Left colon (tissue), 2 donors: ENCODE results near the gene SLC9A9. TPM values are rescaled to one million over a fixed set of nuclear protein-coding genes. Genes with fewer than 3 reads are reported as not detected.

Experiments used
- ATAC-seq: fragments of 200-7000 bp; cut with Tn5 transposase; one replicate; pipeline ENCODE4 v1.9.1; 2020; ENCODE audit warnings: mild to moderate bottlenecking, moderate library complexity
- DNase-seq, 2 donors: peaks; one replicate each; pipeline ENCODE4 v3.0.0-alpha.2; 2020
- intact Hi-C, 2 donors: fragments of 100-400 bp; cut with DNase I in 1 of 2; cut with micrococcal nuclease in 1 of 2; formaldehyde crosslinking; loops; one replicate each; pipeline versions ENCODE4 v1.11.2 to v1.14.0; 2022; cut with DNase I, micrococcal nuclease
- total RNA-seq, 2 donors: library from RNA; stranded (reverse); fragmentation: NEBNext Ultra II Directional; extraction: Animal tissue kit (Norgen Biotek cat#: 25700); gene quantifications; one replicate each; pipeline ENCODE4 v1.2.1, GENCODE V29; 2021
- donor health status: DM: no; HTN: no; CAD: no.
- donor health status: DM: yes; HTN: yes; CAD: no.

SLC9A9 gene
- total RNA-seq, 2 donors from 2014 or later: 2.7 to 7.4 TPM

GRCh38 chr3:143597774-143598652 is 250.3 kb downstream of the SLC9A9 start:
- peak; percentile 36 for ATAC-seq
- intact Hi-C loops: no loop called here

DNA sequence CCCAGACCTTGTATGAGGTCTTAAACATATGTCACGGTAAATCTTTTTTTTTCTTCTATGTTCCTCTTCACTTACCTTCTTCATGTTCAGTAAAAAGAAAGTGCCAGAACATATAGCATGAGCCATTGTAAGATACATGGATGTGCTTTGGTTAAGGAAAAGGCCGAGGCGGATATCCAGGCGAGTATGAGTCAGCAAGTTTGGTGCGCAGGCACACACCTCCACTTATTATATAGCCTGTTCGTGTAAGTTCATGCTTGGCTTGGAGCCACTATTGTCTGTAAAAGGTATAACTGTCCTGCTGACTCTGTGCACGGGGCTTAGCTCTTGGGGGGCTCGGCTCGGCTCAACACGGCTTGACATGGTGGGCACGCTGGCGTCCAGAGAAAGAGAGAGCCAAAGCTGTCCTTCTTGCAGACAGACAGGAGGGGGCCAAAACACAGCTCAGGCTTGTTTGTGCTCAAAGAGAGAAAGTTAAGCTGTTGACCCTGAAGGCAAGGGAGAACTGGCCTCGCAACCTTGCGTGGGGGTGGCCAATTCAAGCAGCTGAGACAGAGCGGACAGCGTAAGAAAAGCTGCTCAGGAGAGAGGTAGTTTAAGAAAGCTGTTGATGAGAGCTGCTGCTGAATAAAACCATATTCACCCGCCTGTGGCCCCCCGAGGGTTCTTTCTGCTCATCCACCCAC is 251.2 kb downstream of the SLC9A9 start:
- ATAC-seq (peak; percentile 41), DNase-seq (peak; percentile 15 to 44)
- intact Hi-C loops: no loop called here

More at GRCh38 chr3:143597774-143598652, 250.3 kb downstream of the SLC9A9 start:
- DNase-seq: no peak

- no peak for DNase-seq
- intact Hi-C loops: no loop called here
- peak; percentile 45 for ATAC-seq
Measured at GRCh38 chr3:143595456-143596077, 252.7 kb downstream of the SLC9A9 start.

DNA sequence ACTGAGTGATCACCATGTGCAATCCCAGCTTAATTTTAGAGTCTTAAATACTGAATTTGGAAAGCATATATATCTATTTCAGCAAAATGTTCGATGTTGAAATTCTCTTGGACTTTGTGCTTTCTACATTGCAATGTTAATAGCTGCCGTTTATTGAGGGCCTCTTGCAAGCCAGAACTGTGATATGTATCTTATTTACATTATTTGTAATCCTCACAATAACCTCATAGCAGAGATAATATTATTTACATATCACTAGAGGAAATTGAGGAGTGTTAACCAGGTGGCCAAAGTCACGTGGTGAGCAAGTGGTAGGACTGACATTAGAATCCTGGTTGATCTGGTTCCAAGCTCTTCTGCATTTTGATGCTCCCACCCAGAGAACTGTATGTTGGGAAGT is 254.1 kb downstream of the SLC9A9 start:
- DNase-seq: peak; percentile 40 to 74
- peak; percentile 89 for ATAC-seq
- intact Hi-C loops: no loop called here

GRCh38 chr3:143590660-143591059 is 257.6 kb downstream of the SLC9A9 start:
- no peak for ATAC-seq
- DNase-seq: no peak
- intact Hi-C loops: no loop called here

GRCh38 chr3:143586576-143586975 is 261.7 kb downstream of the SLC9A9 start:
- no peak for ATAC-seq
- intact Hi-C loops: no loop called here
- no peak for DNase-seq

DNA sequence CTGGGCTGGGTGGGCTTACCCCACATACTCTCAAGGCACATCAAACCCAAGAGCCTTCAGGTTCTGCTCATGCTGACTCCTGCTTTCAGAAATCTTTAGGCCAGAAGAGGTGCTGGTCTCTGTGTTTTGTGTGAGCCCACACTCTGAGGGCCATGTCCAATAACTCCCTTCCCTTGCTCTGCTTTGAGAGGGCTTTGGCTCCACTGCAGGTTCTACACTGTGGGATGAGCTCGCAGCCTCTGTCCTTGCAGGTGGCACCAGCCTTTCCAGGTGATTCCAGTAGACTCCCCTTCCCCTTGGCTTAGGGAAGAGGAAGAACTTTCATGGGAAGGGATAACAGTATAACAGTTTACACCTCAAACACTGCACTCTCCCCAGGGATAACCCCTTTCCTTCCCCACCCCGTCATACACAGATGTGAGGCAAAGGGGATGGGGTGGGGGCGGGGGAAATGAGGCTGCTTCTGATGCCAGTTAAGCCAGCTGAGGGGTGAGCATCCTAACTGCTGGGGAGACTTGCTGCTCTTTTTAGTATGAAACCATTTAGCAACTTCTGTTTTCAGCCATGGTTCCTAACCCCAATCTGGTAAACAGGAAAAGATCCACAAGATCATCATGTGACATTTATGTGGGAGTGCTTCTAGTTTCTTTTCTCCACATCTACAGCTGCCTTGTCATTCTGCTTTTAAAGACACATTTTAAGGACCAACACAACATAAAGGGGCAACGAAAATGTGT is 262.4 kb downstream of the SLC9A9 start:
- DNase-seq: no peak
- intact Hi-C loops: no loop called here
- ATAC-seq: no peak

- intact Hi-C loops: no loop called here
- no peak for DNase-seq
Measured at GRCh38 chr3:143584474-143584873, 263.8 kb downstream of the SLC9A9 start.

GRCh38 chr3:143581972-143582722 is 266.1 kb downstream of the SLC9A9 start:
- ATAC-seq: no peak

More at GRCh38 chr3:143584474-143584873, 263.8 kb downstream of the SLC9A9 start:
- no peak for ATAC-seq

GRCh38 chr3:143578810-143579435 is 269.3 kb downstream of the SLC9A9 start:
- intact Hi-C loops: no loop called here
- DNase-seq (no peak), ATAC-seq (peak; percentile 92)

More at GRCh38 chr3:143581972-143582722, 266.1 kb downstream of the SLC9A9 start:
- intact Hi-C loops: no loop called here
- DNase-seq: no peak

DNA sequence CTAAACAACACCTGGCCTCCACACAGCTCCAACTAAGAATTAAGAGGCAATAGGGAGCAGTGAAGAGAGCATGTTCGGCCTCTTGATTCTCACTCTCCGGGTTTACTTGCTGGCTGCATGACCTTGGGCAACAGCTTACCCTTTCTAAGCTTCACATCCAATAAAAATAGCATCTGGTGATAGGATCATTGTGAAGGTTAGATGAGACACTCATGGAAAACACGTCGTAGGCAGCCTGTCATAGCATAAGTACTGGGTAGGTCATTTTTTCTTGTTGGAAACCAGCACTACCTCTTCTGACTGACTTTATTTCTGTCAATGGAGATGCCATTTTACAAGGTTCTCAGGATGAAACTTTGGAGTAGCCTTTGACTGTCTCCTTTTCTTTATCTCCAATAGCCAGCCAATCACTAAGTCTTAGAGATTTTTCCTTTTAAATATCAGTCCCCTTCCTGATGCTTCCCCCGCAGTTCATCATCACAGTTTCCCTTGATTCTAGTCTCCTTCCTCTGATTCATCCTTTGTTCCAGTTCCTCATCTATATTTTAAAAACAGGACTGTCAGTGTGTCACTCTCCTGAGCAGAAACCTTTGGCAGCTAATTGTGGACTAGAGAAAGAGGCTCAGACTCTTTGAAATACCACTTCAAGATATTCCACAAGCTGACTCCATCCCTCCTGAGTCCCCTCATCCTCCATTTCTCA is 271.5 kb downstream of the SLC9A9 start:
- no peak for DNase-seq
- ATAC-seq: no peak
- intact Hi-C loops: no loop called here

- DNase-seq (no peak), ATAC-seq (no peak)
- intact Hi-C loops: no loop called here
Measured at GRCh38 chr3:143574933-143575332, 273.3 kb downstream of the SLC9A9 start.

- no peak for ATAC-seq
- intact Hi-C loops: no loop called here
- no peak for DNase-seq
Measured at GRCh38 chr3:143573610-143574303, 274.5 kb downstream of the SLC9A9 start.

GRCh38 chr3:143571548-143571947 is 276.7 kb downstream of the SLC9A9 start:
- intact Hi-C loops: no loop called here
- DNase-seq: no peak
- ATAC-seq: no peak

DNA sequence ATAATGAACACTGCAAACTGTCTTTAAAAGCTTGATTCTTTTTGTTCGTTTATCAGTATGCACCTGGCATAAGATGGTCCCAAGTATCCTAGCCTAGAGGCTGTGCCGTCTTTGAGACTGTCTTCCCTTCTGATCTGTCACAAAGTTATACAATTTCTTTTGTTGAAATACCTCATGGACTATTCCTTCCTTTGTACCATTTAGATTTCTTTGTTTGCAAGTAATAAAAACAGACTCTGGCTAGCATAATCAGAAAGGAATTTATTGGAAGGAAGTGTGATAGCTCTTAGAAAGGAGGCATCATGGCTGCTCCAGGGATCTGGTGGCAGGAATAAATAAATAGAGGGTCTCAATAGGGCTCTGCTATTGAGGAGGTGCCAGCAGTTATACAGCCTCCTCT is 280.4 kb downstream of the SLC9A9 start:
- no peak for DNase-seq
- intact Hi-C loops: no loop called here
- ATAC-seq: peak; percentile 96

DNA sequence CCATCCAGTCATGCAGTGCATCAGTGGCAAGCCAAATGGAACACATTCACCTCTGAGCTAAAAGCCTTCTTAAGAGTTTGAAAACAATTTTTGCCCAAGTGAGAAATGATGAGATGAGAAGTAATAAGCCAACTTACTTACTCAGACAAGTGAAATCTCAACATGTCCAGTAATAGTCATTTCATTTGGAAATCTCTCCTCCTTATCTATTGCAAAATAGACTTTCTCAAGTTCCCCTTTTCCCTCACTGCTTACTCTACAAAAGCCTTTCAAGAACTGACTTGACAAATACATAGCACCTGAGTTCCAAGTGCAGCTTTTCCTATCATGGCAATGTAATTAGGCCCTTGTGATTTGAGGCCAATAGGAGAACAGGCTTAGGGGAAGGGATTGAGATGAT is 282.3 kb downstream of the SLC9A9 start:
- DNase-seq (no peak), ATAC-seq (no peak)
- intact Hi-C loops: no loop called here

GRCh38 chr3:143563786-143564185 is 284.5 kb downstream of the SLC9A9 start:
- intact Hi-C loops: no loop called here
- ATAC-seq: no peak
- DNase-seq: no peak
